ENCODE measurements around the gene GALM. TPM values are rescaled to one million over a fixed set of nuclear protein-coding genes. Genes with fewer than 3 reads are reported as not detected.
"Not testable (repeated sequence)": the region's sequence is repeated elsewhere in the genome, so short reads cannot be mapped to it uniquely, and the experiment has no call there.

GALM gene
- total RNA-seq, 3 donors from 2014 or later, result 27.0 to 62.7 (median 58.0) TPM

DNA sequence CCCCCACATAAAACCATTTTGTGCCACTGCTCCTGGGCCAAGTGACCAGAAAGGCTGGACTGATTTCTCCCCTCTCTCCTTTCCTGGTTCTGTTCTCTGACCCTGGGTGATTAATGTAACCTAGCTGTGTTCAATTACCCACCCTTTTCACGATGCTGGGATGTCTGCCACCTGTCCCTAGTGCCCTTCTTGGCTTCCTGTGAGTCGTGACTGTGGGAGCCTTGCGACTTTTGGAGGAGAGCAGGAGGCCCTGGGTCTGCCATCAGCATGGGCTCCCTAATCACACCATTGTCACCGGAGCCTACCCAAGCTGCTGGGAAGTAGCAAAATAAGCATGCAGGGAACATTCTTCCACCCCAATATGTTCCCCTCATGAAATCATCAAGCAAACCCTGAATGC lies 47.0 kb downstream of the GALM start:
- Histone ChIP-seq H3K4me1 (ENCODE audit: low read depth) (peaks cover 7% of the 10 kb centered on the region), H3K36me3 (ENCODE audit: low read depth) (no peaks in the 10 kb centered on the region), H3K4me3 (no peak overlapping the region), H3K9me3 (no peaks in the 10 kb centered on the region)
- no peak for ATAC-seq
- TF ChIP-seq CTCF (IDR thresholded peaks at IDR 0.05), result no peak
- intact Hi-C loops (cut with DNase I, micrococcal nuclease), result no loop called here
- no peak for DNase-seq

- Histone ChIP-seq H3K4me1 (ENCODE audit: low read depth) (peaks cover 7% of the 10 kb centered on the region), H3K36me3 (ENCODE audit: low read depth) (no peaks in the 10 kb centered on the region), H3K9me3 (no peaks in the 10 kb centered on the region), H3K4me3 (no peak overlapping the region)
- DNase-seq (no peak), ATAC-seq (no peak)
- TF ChIP-seq CTCF (IDR thresholded peaks at IDR 0.05), result no peak
- intact Hi-C loops (cut with DNase I, micrococcal nuclease), result no loop called here
Observed at GRCh38 chr2:38713338-38713737, 47.4 kb downstream of the GALM start.

DNA sequence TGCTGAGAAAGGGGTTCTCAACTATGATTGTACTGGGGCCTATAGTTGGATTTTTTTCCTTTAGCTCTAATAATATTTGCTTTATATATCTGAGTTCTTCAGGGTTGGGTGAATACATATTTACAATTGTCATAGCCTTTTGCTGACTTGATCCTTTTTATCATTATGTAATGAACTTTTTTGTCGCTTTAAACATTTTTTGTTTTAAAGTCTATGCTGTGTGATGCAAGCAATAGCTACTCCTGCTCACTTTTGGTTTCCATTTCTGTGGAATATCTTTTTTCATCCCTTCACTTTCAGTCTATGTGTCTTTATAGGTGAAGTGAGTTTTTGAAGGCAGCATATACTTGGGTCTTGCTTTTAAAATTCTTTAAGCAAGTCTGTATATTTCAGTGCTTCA lies 49.0 kb downstream of the GALM start:
- H3K36me3 ChIP-seq (ENCODE audit: low read depth); intact Hi-C loops (cut with DNase I, micrococcal nuclease); H3K9me3 ChIP-seq; DNase-seq; ATAC-seq; H3K4me3 ChIP-seq; H3K4me1 ChIP-seq (ENCODE audit: low read depth): not testable (repeated sequence)

GRCh38 chr2:38716185-38716584 lies 50.3 kb downstream of the GALM start:
- Histone ChIP-seq H3K4me3 (no peak overlapping the region), H3K36me3 (ENCODE audit: low read depth) (no peaks in the 10 kb centered on the region), H3K9me3 (no peaks in the 10 kb centered on the region), H3K4me1 (ENCODE audit: low read depth) (peaks cover 7% of the 10 kb centered on the region)
- intact Hi-C loops (cut with DNase I, micrococcal nuclease), result no loop called here
- no peak for TF ChIP-seq CTCF (IDR thresholded peaks at IDR 0.05)
- ATAC-seq (no peak), DNase-seq (no peak)

DNA sequence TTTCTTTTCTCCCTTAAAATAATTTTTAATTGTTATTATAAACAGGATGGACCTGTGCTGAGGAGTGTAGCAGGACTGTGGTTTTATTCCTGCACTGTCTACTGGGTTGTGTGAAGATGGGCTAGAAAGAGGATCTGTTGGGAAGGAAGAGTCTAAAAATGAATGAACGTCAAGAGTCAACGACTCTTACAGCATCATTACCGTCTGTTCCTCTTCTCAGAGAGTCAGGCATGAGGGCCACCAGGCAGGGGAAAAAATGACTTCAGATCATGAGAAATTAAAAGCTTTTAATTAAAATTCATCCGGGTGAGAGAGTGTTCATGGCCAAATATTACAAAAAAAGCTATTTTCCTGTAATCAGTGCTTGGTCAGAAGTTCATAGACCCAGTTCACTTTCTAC lies 52.7 kb downstream of the GALM start:
- Histone ChIP-seq H3K36me3 (ENCODE audit: low read depth) (no peaks in the 10 kb centered on the region), H3K4me3 (no peak overlapping the region), H3K9me3 (no peaks in the 10 kb centered on the region), H3K4me1 (ENCODE audit: low read depth) (peaks cover 7% of the 10 kb centered on the region)
- DNase-seq (no peak), ATAC-seq (no peak)
- intact Hi-C loops (cut with DNase I, micrococcal nuclease), result no loop called here
- TF ChIP-seq CTCF (IDR thresholded peaks at IDR 0.05), result no peak

GRCh38 chr2:38719706-38720105 lies 53.8 kb downstream of the GALM start:
- no peak for ATAC-seq
- intact Hi-C loops (cut with DNase I, micrococcal nuclease), result loop anchor here in 1 of 2 donors (10.0 kb wide), 1 partner anchor 135 kb away; no protein-coding TSS in a partner anchor
- no peak for TF ChIP-seq CTCF (IDR thresholded peaks at IDR 0.05)

More at GRCh38 chr2:38719706-38720105, 53.8 kb downstream of the GALM start:
- no peaks in the 10 kb centered on the region for H3K4me1 ChIP-seq (ENCODE audit: low read depth)
- no peak for DNase-seq
- no peaks in the 10 kb centered on the region for H3K36me3 ChIP-seq (ENCODE audit: low read depth)
- H3K4me3 ChIP-seq, result no peak overlapping the region
- H3K9me3 ChIP-seq, result no peaks in the 10 kb centered on the region
